Measurements from ENCODE around the gene ROPN1.

DNA sequence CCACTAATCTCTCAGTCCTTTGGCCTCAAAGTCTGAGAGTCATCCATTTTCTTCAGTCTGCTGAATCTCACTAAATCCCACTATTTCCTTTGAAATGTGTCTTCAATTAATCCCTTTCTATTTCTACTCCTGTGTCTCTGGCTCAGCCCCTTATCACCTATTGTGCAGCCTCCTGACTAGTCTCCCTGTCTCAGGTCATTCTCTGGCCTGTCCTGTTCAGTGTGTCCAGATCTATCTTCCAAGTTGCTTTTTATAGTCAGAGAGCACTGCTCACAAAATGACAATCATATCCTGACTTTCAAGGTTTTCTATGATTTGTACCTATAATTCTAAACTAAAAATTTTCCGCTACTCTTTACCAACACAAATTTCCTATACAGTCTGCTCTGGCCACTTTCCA is 7.6 kb downstream of the ROPN1 start:
- TF ChIP-seq, protein P1, sequence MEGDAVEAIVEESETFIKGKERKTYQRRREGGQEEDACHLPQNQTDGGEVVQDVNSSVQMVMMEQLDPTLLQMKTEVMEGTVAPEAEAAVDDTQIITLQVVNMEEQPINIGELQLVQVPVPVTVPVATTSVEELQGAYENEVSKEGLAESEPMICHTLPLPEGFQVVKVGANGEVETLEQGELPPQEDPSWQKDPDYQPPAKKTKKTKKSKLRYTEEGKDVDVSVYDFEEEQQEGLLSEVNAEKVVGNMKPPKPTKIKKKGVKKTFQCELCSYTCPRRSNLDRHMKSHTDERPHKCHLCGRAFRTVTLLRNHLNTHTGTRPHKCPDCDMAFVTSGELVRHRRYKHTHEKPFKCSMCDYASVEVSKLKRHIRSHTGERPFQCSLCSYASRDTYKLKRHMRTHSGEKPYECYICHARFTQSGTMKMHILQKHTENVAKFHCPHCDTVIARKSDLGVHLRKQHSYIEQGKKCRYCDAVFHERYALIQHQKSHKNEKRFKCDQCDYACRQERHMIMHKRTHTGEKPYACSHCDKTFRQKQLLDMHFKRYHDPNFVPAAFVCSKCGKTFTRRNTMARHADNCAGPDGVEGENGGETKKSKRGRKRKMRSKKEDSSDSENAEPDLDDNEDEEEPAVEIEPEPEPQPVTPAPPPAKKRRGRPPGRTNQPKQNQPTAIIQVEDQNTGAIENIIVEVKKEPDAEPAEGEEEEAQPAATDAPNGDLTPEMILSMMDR (IDR thresholded peaks at IDR 0.05) = no peak
- TF ChIP-seq, protein P2, sequence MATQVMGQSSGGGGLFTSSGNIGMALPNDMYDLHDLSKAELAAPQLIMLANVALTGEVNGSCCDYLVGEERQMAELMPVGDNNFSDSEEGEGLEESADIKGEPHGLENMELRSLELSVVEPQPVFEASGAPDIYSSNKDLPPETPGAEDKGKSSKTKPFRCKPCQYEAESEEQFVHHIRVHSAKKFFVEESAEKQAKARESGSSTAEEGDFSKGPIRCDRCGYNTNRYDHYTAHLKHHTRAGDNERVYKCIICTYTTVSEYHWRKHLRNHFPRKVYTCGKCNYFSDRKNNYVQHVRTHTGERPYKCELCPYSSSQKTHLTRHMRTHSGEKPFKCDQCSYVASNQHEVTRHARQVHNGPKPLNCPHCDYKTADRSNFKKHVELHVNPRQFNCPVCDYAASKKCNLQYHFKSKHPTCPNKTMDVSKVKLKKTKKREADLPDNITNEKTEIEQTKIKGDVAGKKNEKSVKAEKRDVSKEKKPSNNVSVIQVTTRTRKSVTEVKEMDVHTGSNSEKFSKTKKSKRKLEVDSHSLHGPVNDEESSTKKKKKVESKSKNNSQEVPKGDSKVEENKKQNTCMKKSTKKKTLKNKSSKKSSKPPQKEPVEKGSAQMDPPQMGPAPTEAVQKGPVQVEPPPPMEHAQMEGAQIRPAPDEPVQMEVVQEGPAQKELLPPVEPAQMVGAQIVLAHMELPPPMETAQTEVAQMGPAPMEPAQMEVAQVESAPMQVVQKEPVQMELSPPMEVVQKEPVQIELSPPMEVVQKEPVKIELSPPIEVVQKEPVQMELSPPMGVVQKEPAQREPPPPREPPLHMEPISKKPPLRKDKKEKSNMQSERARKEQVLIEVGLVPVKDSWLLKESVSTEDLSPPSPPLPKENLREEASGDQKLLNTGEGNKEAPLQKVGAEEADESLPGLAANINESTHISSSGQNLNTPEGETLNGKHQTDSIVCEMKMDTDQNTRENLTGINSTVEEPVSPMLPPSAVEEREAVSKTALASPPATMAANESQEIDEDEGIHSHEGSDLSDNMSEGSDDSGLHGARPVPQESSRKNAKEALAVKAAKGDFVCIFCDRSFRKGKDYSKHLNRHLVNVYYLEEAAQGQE (IDR thresholded peaks at IDR 0.05; ENCODE audit: insufficient read depth in 1 of 2, low read depth in 2 of 2, low read length in 1 of 2) = no peak
- TF ChIP-seq POLR2AphosphoS5 (IDR thresholded peaks at IDR 0.05; ENCODE audit: low read depth, low read length) = no peak
- TF ChIP-seq SIN3A (IDR thresholded peaks at IDR 0.05; ENCODE audit: borderline replicate concordance, insufficient read depth, low read depth, low read length) = no peak

All from Panc1 (cell line).